Stimulated activated CD8-positive, alpha-beta memory T cell treated with anti-CD3 and anti-CD28 coated beads, Interleukin-7, amount 100 ng/mL, for 24 hours (primary cell): Measurements from ENCODE around the gene FBXL3.

ENCODE experiments used
- DNase-seq: peaks from one replicate; pipeline ENCODE4 v3.0.0-alpha.2; 2020; ENCODE audit warnings: low read depth

FBXL3 gene

GRCh38 chr13:77026861-77027621 lies at the start of gene FBXL3:
Gene FBXL3, minus strand, starts transcription at chr13:77027159. Its CDS starts 5,299 bp downstream, at chr13:77021860.
- DNase-seq = peak; percentile 45

DNA sequence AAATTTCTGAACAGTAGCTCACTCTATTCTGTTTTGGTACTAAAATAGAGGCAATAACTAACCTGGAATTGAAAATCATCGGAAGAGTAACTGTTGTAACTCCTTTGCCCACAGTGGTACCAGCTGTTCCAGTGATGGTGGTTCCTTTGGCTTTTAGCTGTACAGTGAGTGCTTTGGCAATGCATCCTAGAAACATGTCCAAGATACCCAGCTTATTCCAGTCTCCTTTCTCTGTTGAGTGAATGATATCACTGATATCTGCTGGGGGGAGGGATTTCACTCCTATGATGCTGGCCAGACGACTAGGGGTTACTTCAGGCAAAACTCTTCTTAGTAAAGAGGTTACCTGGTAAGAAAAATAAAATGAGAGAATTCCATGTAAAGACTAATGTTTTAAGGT lies 40.6 kb upstream of the FBXL3 start:
- no peak for DNase-seq

- no peak for DNase-seq
Measured at GRCh38 chr13:77065461-77066147, 38.6 kb upstream of the FBXL3 start.

- DNase-seq = no peak
Measured at GRCh38 chr13:77062097-77062496, 35.1 kb upstream of the FBXL3 start.

GRCh38 chr13:77061362-77061761 lies 34.4 kb upstream of the FBXL3 start:
- DNase-seq = no peak

GRCh38 chr13:77056886-77057285 lies 29.9 kb upstream of the FBXL3 start:
- no peak for DNase-seq

DNA sequence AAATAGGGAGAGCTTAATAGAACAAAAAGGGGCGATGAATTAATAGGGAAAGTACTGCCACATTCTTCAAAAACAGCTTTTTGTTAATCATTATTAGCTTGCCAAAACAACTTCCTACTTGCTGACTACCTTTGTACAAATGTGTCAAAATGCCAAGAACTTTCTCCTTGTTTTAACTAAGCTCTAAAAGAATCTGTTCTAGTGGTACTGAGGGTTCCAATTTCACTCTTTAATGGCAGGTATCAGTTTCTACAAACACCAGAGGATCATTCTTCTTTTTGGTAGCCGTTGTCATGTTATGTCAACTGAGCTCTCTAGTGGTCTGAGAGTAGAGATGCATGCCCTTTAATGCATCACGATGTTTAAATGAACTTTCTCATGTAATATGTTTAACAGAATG lies 29.4 kb upstream of the FBXL3 start:
- no peak for DNase-seq

GRCh38 chr13:77055158-77055557 lies 28.2 kb upstream of the FBXL3 start:
- DNase-seq = no peak

GRCh38 chr13:77053192-77053591 lies 26.2 kb upstream of the FBXL3 start:
- DNase-seq = no peak

GRCh38 chr13:77048681-77049080 lies 21.7 kb upstream of the FBXL3 start:
- no peak for DNase-seq

- no peak for DNase-seq
Measured at GRCh38 chr13:77047649-77048343, 20.8 kb upstream of the FBXL3 start.

- DNase-seq = no peak
Measured at GRCh38 chr13:77042566-77043177, 15.7 kb upstream of the FBXL3 start.

- DNase-seq = no peak
Measured at GRCh38 chr13:77040835-77041234, 13.9 kb upstream of the FBXL3 start.

- DNase-seq = no peak
Measured at GRCh38 chr13:77040076-77040475, 13.1 kb upstream of the FBXL3 start.

- DNase-seq = no peak
Measured at GRCh38 chr13:77038907-77039480, 12.0 kb upstream of the FBXL3 start.

DNA sequence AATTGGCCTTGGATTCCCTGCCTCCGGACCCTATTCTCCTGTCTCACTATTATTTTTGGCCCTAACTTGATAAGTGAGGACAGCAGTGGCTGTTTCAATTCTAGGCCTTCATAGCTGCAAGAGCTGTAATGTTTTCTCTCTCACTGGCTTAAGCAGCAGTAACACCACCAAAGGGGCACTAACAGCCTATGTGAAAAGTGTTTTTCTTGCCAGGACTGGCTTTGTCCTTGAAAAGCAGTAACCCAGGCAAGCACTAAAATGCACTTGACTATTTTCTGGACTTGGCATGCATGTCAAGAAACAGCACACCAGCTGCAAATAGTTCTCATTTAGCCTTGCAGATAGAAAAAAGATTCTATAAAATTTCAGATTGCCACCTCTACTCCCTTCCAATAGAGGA lies 9.3 kb upstream of the FBXL3 start:
- DNase-seq = no peak

GRCh38 chr13:77034881-77035280 lies 7.9 kb upstream of the FBXL3 start:
- DNase-seq = no peak

DNA sequence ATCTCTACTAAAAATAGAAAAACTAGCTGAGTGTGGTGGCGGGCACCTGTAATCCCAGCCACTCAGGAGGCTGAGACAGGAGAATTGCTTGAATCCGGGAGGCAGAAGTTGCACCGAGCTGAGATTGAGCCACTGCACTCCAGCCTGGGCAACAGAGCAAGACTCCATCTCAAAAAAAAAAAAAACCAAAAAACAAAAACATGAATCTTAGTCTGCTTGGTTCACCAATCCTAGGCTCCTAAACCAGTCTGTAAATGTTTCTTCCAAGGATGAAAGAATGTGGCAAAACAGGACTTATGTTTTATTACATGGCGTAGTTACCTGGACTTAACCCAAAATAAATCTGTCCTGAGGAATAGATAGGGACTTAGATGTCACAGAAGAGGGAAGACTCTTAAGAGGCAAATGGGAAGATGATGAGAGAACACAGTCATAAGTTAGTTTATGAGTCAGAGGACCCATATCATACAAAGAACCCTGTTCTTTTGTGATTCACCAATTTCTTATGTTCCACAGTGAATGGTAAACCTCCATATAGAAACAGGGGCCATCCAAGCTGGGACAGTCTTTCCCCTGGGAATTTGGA lies 6.9 kb upstream of the FBXL3 start:
- no peak for DNase-seq

- no peak for DNase-seq
Measured at GRCh38 chr13:77031656-77032243, 4.8 kb upstream of the FBXL3 start.

DNA sequence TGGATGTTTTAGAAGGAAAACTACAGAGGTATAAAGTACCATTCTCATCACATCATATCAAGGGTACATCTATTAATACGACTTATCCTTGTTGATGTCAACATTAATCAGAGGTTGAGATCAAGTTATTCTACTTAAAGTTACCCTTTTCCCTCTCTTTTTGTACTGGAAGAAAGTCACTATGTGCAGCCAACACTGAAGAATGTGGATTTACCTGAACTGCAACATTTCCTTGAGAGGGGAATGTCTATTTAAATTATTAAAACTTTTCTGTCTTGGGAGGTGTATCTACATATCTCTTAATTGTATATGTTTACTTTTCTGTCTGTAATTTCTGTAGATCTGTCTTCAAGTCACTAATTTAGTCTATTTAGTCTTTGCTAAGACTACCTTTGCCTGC lies 2.5 kb upstream of the FBXL3 start:
- DNase-seq = no peak

DNA sequence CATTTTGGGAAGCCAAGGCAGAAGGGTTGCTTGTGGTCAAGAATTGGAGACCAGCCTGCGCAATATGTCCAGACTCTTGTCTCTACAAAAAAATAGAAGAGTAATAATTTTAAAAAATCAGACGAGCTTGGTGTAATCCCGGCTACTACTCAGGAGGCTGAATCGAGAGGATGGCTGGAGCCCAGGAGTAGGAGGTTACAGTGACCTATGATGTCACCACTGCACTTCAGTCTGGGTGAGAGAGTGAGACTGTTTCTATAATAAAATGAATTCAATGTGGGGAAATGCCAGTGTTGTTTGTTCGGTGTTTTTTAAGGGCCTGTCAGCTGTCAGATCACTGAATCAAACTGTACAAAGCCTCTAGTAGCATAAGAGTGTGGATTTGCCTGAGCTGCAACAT lies 1.2 kb upstream of the FBXL3 start:
- no peak for DNase-seq
